Measurements from ENCODE around the gene NREP. TPM values are rescaled to one million over a fixed set of nuclear protein-coding genes. Genes with fewer than 3 reads are reported as not detected.

NREP gene
- total and polyA plus RNA-seq, 8 donors, result 33.9 to 1,154 (median 1,003) TPM

GRCh38 chr5:111805071-111805470 is 48.1 kb upstream of the NREP start:
- no peak overlapping the region for H3K27ac ChIP-seq
- intact Hi-C loops (cut with DNase I), result no loop called here
- TF ChIP-seq CTCF (IDR thresholded peaks at IDR 0.05), result no peak

GRCh38 chr5:111800351-111800750 is 43.4 kb upstream of the NREP start:
- no peak for ATAC-seq
- Histone ChIP-seq H3K27ac (no peak overlapping the region), H3K9me3 (no peaks in the 10 kb centered on the region), H3K4me3 (no peak overlapping the region), H3K4me1 (no peaks in the 10 kb centered on the region), H3K27me3 (no peaks in the 10 kb centered on the region), H3K36me3 (no peaks in the 10 kb centered on the region)
- no peak for TF ChIP-seq CTCF (IDR thresholded peaks at IDR 0.05)
- DNase-seq, result no peak
- intact Hi-C loops (cut with DNase I), result no loop called here

More at GRCh38 chr5:111805071-111805470, 48.1 kb upstream of the NREP start:
- Histone ChIP-seq H3K36me3 (no peaks in the 10 kb centered on the region), H3K9me3 (no peaks in the 10 kb centered on the region), H3K4me1 (no peaks in the 10 kb centered on the region), H3K4me3 (no peak overlapping the region), H3K27me3 (no peaks in the 10 kb centered on the region)
- no peak for DNase-seq
- ATAC-seq, result no peak

GRCh38 chr5:111795142-111795541 is 38.1 kb upstream of the NREP start:
- Histone ChIP-seq H3K36me3 (no peaks in the 10 kb centered on the region), H3K27ac (no peak overlapping the region), H3K27me3 (no peaks in the 10 kb centered on the region), H3K9me3 (no peaks in the 10 kb centered on the region), H3K4me1 (no peaks in the 10 kb centered on the region), H3K4me3 (no peak overlapping the region)
- ATAC-seq (no peak), DNase-seq (no peak)
- no peak for TF ChIP-seq CTCF (IDR thresholded peaks at IDR 0.05)
- intact Hi-C loops (cut with DNase I), result no loop called here

GRCh38 chr5:111792471-111793058 is 35.6 kb upstream of the NREP start:
- no peak for DNase-seq
- Histone ChIP-seq H3K9me3 (no peaks in the 10 kb centered on the region), H3K27me3 (no peaks in the 10 kb centered on the region), H3K4me1 (no peaks in the 10 kb centered on the region), H3K36me3 (no peaks in the 10 kb centered on the region), H3K27ac (no peak overlapping the region), H3K4me3 (no peak overlapping the region)
- ATAC-seq, result no peak
- intact Hi-C loops (cut with DNase I), result no loop called here
- no peak for TF ChIP-seq CTCF (IDR thresholded peaks at IDR 0.05)

- no peak for DNase-seq
- intact Hi-C loops (cut with DNase I), result no loop called here
- Histone ChIP-seq H3K4me1 (no peaks in the 10 kb centered on the region), H3K4me3 (no peak overlapping the region), H3K36me3 (no peaks in the 10 kb centered on the region), H3K27ac (no peak overlapping the region), H3K27me3 (no peaks in the 10 kb centered on the region), H3K9me3 (no peaks in the 10 kb centered on the region)
- ATAC-seq, result no peak
- no peak for TF ChIP-seq CTCF (IDR thresholded peaks at IDR 0.05)
Observed at GRCh38 chr5:111790295-111790694, 33.3 kb upstream of the NREP start.
